Measurements from ENCODE around the gene VWA8. TPM values are rescaled to one million over a fixed set of nuclear protein-coding genes. Genes with fewer than 3 reads are reported as not detected.

The VWA8 gene
- total RNA-seq, 1 experiment from 2014 or later: 22.6 TPM

GRCh38 chr13:41917641-41918040 is 43.3 kb downstream of the VWA8 start:
- RAD21 ChIA-PET (ENCODE audit: low non-redundant PET in 1 of 2, low total read pairs in 2 of 2, uncharacterized antibody in 2 of 2, unreplicated experiment in 2 of 2): no interaction called here
- Histone ChIP-seq H3K9me3 (ENCODE audit: control insufficient read depth in 1 of 2, insufficient read depth in 1 of 2, low read depth in 1 of 2, low read length in 2 of 2) (no peaks in the 10 kb centered on the region), H3K4me3 (replicated peaks in 1 of 2; ENCODE audit: low read depth in 1 of 2, low read length in 2 of 2) (no peak overlapping the region), H3K27ac (ENCODE audit: low read depth, low read length) (no peak overlapping the region), H3K27me3 (ENCODE audit: insufficient read depth, low read length) (no peaks in the 10 kb centered on the region), H3K4me1 (ENCODE audit: control insufficient read depth in 1 of 2, insufficient read depth in 2 of 2, low read length in 2 of 2) (peaks cover 18 to 29% of the 10 kb centered on the region in 2 experiments), H3K36me3 (ENCODE audit: control insufficient read depth in 1 of 2, insufficient read depth in 2 of 2, low read length in 2 of 2) (no peaks in the 10 kb centered on the region), H2AFZ (ENCODE audit: low read depth, low read length, poor library complexity, severe bottlenecking) (no peak overlapping the region), H3K4me2 (ENCODE audit: low read length) (peak overlapping the region; percentile 70), H4K20me1 (ENCODE audit: insufficient read depth) (no peaks in the 10 kb centered on the region), H3K79me2 (ENCODE audit: insufficient read depth, low read length) (peaks cover 58% of the 10 kb centered on the region), H3K9ac (ENCODE audit: low read length) (no peak overlapping the region), H3K9me2 (ENCODE audit: insufficient read depth) (no peaks in the 10 kb centered on the region)
- POLR2A ChIA-PET: no interaction called here
- no TSS peak for BruUV-seq (replicated peaks)
- TF ChIP-seq CEBPB (IDR thresholded peaks at IDR 0.05; ENCODE audit: low read depth): 0 out of 2 replicates have a peak, but pooled peaks have one; percentile 21
- TF ChIP-seq ELF1 (IDR thresholded peaks at IDR 0.05; ENCODE audit: borderline replicate concordance, low read depth): no peak
- peak; percentile 27; the same call in 1 of the 2 replicates for ATAC-seq
- CTCF ChIA-PET: no interaction called here
- no peak for DNase-seq (ENCODE audit: low read depth, low spot score)
- intact Hi-C loops (cut with micrococcal nuclease): no loop called here

GRCh38 chr13:41916173-41916954 is 44.5 kb downstream of the VWA8 start:
- peak overlapping the region; percentile 21 to 27; a peak in 3 of 4 replicates for H3K4me3 ChIP-seq (replicated peaks in 1 of 2; ENCODE audit: low read depth in 1 of 2, low read length in 2 of 2)
- ChIA-PET POLR2A (no interaction called here), CTCF (no interaction called here), RAD21 (ENCODE audit: low non-redundant PET in 1 of 2, low total read pairs in 2 of 2, uncharacterized antibody in 2 of 2, unreplicated experiment in 2 of 2) (no interaction called here)
- peaks cover 18 to 29% of the 10 kb centered on the region in 2 experiments for H3K4me1 ChIP-seq (ENCODE audit: control insufficient read depth in 1 of 2, insufficient read depth in 2 of 2, low read length in 2 of 2)
- H4K20me1 ChIP-seq (ENCODE audit: insufficient read depth): no peaks in the 10 kb centered on the region
- no TSS peak for BruUV-seq (replicated peaks)
- H3K4me2 ChIP-seq (ENCODE audit: low read length): peak overlapping the region; percentile 70
- H3K36me3 ChIP-seq (ENCODE audit: control insufficient read depth in 1 of 2, insufficient read depth in 2 of 2, low read length in 2 of 2): no peaks in the 10 kb centered on the region
- DNase-seq (ENCODE audit: low read depth, low spot score) (no peak), ATAC-seq (peak; percentile 49; the same call in 1 of the 2 replicates)
- TF ChIP-seq CBX3 (IDR thresholded peaks at IDR 0.05; ENCODE audit: low read depth) (0 out of 2 replicates have a peak, but pooled peaks have one; percentile 44), TCF7L2 (IDR thresholded peaks at IDR 0.05; ENCODE audit: borderline replicate concordance, extremely low read depth, insufficient read depth, insufficient read length) (peak; percentile 24), JUND (IDR thresholded peaks at IDR 0.05) (peak; percentile 57), MAX (IDR thresholded peaks at IDR 0.05) (no peak), FOSL1 (IDR thresholded peaks at IDR 0.05; ENCODE audit: low read depth) (peak; percentile 59), SRF (IDR thresholded peaks at IDR 0.05; ENCODE audit: low read depth) (peak; percentile 27; the same call in 1 of the 2 replicates), CEBPB (IDR thresholded peaks at IDR 0.05; ENCODE audit: low read depth) (no peak), SP1 (IDR thresholded peaks at IDR 0.05; ENCODE audit: low read depth) (peak; percentile 29; the same call in 1 of the 2 replicates)
- H3K9me3 ChIP-seq (ENCODE audit: control insufficient read depth in 1 of 2, insufficient read depth in 1 of 2, low read depth in 1 of 2, low read length in 2 of 2): no peaks in the 10 kb centered on the region
- H3K27me3 ChIP-seq (ENCODE audit: insufficient read depth, low read length): no peaks in the 10 kb centered on the region
- H3K9ac ChIP-seq (ENCODE audit: low read length): peak overlapping the region; percentile 14
- H3K79me2 ChIP-seq (ENCODE audit: insufficient read depth, low read length): peaks cover 61% of the 10 kb centered on the region
- H3K27ac ChIP-seq (ENCODE audit: low read depth, low read length): no peak overlapping the region
- intact Hi-C loops (cut with micrococcal nuclease): no loop called here
- no peaks in the 10 kb centered on the region for H3K9me2 ChIP-seq (ENCODE audit: insufficient read depth)
- H2AFZ ChIP-seq (ENCODE audit: low read depth, low read length, poor library complexity, severe bottlenecking): no peak overlapping the region

Measured in HCT116 (cell line).